C4-2B (cell line): ENCODE results near the gene FAM184B.

ENCODE experiments used
- ZFX ChIP-seq: fragments of 450-650 bp; IDR thresholded peaks from 2 replicates; pipeline ENCODE4 v1.6.1; 2017
- TF ChIP-seq, protein P1 (sequence below): fragments of 450-650 bp; conservative IDR thresholded peaks from 2 replicates; pipeline ENCODE4 v1.5.1; 2017; ENCODE audit warnings: mild to moderate bottlenecking

DNA sequence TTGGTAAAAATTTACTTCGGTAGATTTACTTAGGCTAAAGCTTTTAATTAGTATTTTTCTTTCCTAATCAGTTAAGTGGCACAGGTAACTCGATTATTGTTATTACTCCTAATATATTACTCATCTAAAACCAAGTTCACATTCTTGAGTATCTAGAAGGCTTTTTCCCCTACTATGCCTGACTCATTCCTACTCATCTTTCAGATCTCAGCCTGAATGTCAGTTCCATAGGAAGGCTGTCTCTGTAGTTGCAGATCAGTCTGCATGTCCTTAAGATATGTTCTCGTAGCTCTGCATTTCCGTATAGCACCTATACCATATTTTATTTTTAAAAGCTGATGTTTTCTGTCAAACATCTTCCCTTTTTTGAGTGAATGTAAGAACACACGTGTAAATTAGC, 5.9 kb upstream of the FAM184B start:
- TF ChIP-seq, protein P1, sequence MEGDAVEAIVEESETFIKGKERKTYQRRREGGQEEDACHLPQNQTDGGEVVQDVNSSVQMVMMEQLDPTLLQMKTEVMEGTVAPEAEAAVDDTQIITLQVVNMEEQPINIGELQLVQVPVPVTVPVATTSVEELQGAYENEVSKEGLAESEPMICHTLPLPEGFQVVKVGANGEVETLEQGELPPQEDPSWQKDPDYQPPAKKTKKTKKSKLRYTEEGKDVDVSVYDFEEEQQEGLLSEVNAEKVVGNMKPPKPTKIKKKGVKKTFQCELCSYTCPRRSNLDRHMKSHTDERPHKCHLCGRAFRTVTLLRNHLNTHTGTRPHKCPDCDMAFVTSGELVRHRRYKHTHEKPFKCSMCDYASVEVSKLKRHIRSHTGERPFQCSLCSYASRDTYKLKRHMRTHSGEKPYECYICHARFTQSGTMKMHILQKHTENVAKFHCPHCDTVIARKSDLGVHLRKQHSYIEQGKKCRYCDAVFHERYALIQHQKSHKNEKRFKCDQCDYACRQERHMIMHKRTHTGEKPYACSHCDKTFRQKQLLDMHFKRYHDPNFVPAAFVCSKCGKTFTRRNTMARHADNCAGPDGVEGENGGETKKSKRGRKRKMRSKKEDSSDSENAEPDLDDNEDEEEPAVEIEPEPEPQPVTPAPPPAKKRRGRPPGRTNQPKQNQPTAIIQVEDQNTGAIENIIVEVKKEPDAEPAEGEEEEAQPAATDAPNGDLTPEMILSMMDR = no peak
- no peak for TF ChIP-seq ZFX
